ENCODE measurements around the gene AFF3. TPM values are rescaled to one million over a fixed set of nuclear protein-coding genes. Genes with fewer than 3 reads are reported as not detected.

AFF3 gene
- total RNA-seq, 1 experiment from 2014 or later: 0.61 TPM

DNA sequence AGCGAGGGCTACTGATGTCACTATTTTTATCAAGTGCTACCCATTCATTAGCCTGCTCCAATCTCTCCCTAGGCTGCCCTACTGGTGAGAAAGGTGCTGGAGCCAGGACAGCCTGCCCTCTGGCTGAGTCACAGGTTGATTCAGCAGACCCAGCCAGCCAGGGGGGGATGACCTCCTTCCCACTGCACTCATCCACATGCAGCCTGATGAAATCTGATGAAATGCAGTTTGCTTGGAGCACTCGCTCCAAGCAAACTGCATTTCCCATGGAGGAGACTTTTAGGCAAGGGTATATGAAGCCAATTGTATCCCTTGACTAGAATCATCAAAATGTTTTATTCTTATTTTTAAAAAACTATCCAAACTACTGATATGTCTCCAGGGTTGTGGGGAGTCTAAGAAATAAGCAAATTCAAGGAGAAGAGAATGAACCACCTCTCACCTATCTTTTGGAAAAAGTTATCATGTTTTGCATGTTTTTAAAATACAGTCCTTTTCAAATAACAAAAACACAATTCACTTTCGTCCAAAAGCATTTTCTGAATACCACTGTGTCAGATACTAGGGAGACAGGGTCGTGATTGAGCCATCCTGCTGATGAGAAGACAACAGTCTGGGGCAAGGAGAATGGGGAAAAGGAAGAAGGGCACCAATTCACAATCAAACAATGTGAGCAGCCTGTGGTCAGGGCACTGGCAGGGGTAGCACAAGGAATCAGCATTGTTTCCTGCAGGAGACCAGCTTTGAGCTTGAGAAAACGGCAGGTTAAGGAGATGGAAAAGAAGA lies 128.3 kb downstream of the AFF3 start:
- H4K20me1 ChIP-seq (ENCODE audit: insufficient read depth): no peaks in the 10 kb centered on the region
- no peak overlapping the region for H3K9ac ChIP-seq (ENCODE audit: low read length)
- H3K36me3 ChIP-seq (ENCODE audit: control insufficient read depth in 1 of 2, insufficient read depth in 2 of 2, low read length in 2 of 2): no peaks in the 10 kb centered on the region
- no peaks in the 10 kb centered on the region for H3K79me2 ChIP-seq (ENCODE audit: insufficient read depth, low read length)
- DNase-seq (ENCODE audit: low read depth, low spot score): peak; percentile 81
- peaks cover 32% of the 10 kb centered on the region for H3K27me3 ChIP-seq (ENCODE audit: insufficient read depth, low read length)
- intact Hi-C loops (cut with micrococcal nuclease): no loop called here
- H2AFZ ChIP-seq (ENCODE audit: low read depth, low read length, poor library complexity, severe bottlenecking): no peak overlapping the region
- TF ChIP-seq, protein P1, sequence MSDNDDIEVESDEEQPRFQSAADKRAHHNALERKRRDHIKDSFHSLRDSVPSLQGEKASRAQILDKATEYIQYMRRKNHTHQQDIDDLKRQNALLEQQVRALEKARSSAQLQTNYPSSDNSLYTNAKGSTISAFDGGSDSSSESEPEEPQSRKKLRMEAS (IDR thresholded peaks at IDR 0.05): peak; percentile 82
- TF ChIP-seq FOSL1 (IDR thresholded peaks at IDR 0.05; ENCODE audit: low read depth) (peak; percentile 47; the same call in 1 of the 2 replicates), ZNF274 (IDR thresholded peaks at IDR 0.05; ENCODE audit: low read depth, low read length) (no peak), CEBPB (IDR thresholded peaks at IDR 0.05; ENCODE audit: low read depth) (peak; percentile 70; the same call in 1 of the 2 replicates), POLR2AphosphoS5 (IDR thresholded peaks at IDR 0.05; ENCODE audit: low read depth, low read length) (peak; percentile 39; the same call in 1 of the 2 replicates), CBX3 (IDR thresholded peaks at IDR 0.05; ENCODE audit: low read depth) (0 out of 2 replicates have a peak, but pooled peaks have one; percentile 37), SRF (IDR thresholded peaks at IDR 0.05; ENCODE audit: low read depth) (no peak), JUND (IDR thresholded peaks at IDR 0.05) (peak; percentile 45; the same call in 1 of the 2 replicates)
- TF ChIP-seq, protein P2, sequence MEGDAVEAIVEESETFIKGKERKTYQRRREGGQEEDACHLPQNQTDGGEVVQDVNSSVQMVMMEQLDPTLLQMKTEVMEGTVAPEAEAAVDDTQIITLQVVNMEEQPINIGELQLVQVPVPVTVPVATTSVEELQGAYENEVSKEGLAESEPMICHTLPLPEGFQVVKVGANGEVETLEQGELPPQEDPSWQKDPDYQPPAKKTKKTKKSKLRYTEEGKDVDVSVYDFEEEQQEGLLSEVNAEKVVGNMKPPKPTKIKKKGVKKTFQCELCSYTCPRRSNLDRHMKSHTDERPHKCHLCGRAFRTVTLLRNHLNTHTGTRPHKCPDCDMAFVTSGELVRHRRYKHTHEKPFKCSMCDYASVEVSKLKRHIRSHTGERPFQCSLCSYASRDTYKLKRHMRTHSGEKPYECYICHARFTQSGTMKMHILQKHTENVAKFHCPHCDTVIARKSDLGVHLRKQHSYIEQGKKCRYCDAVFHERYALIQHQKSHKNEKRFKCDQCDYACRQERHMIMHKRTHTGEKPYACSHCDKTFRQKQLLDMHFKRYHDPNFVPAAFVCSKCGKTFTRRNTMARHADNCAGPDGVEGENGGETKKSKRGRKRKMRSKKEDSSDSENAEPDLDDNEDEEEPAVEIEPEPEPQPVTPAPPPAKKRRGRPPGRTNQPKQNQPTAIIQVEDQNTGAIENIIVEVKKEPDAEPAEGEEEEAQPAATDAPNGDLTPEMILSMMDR (IDR thresholded peaks at IDR 0.05 in 2 of 3, conservative IDR thresholded peaks at IDR 0.05 in 1 of 3; ENCODE audit: borderline replicate concordance in 1 of 3, insufficient read depth in 1 of 3, low read depth in 2 of 3, low read length in 2 of 3): peak in 1 of 3 experiments; percentile 32; a peak in 1 of 6 replicates
- RAD21 ChIA-PET (ENCODE audit: low non-redundant PET in 1 of 2, low total read pairs in 2 of 2, uncharacterized antibody in 2 of 2, unreplicated experiment in 2 of 2): no interaction called here
- H3K9me2 ChIP-seq (ENCODE audit: insufficient read depth): no peaks in the 10 kb centered on the region
- peaks cover 0 to 3% of the 10 kb centered on the region in 2 experiments; a peak in 1 of 4 replicates for H3K4me1 ChIP-seq (ENCODE audit: control insufficient read depth in 1 of 2, insufficient read depth in 2 of 2, low read length in 2 of 2)
- POLR2A ChIA-PET: interaction anchor here (1.2 kb wide), 1 partner anchor 22 kb away, joined by 5 read pairs; no protein-coding TSS in a partner anchor
- peak; percentile 89 for ATAC-seq
- no peak overlapping the region for H3K4me2 ChIP-seq (ENCODE audit: low read length)
- BruUV-seq (replicated peaks): no TSS peak
- no peak overlapping the region for H3K4me3 ChIP-seq (replicated peaks in 1 of 2; ENCODE audit: low read depth in 1 of 2, low read length in 2 of 2)
- CTCF ChIA-PET: no interaction called here
- no peaks in the 10 kb centered on the region for H3K9me3 ChIP-seq (ENCODE audit: control insufficient read depth in 1 of 2, insufficient read depth in 1 of 2, low read depth in 1 of 2, low read length in 2 of 2)
- no peak overlapping the region for H3K27ac ChIP-seq (ENCODE audit: low read depth, low read length)

All from HCT116 (cell line).